Esophagus squamous epithelium (tissue), 4 donors: ENCODE data around the gene GTSF1L.

Experiments used
- POLR2A ChIP-seq, 4 donors: fragments of 450-650 bp; IDR thresholded peaks; one replicate each; pipeline ENCODE4 v1.6.1; 2017; ENCODE audit warnings: antibody characterized with exemption in 4 of 4, mild to moderate bottlenecking in 4 of 4, moderate library complexity in 3 of 4
- TF ChIP-seq, protein P1 (sequence below), 6 experiments: fragments of 450-650 bp in 4 of 6; fragments of 200-600 bp in 2 of 6; sonication (generic) in 2 of 6; IDR thresholded peaks; one replicate each; pipeline ENCODE4 v1.5.1; 2016 to 2019; ENCODE audit warnings: antibody characterized with exemption in 6 of 6, mild to moderate bottlenecking in 4 of 6, moderate library complexity in 4 of 6

DNA sequence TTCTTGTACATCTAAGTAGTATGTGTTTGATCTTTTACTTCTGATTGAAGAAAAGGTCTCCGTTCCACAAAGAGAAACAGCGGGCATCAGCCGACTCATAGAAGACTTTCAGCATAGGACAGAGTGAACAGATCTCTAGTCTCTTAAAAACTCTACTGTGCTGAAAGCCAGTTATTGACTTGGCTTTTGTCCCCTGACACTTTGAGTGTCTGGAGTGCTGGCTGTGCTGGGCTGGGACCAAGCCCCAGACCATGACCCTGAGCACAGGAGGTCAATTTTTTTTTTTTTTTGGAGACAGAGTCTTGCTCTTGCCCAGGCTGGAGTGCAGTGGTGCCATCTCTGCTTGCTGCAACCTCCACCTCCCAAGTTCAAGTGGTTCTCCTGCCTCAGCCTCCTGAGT lies 32.0 kb downstream of the GTSF1L start:
- TF ChIP-seq, protein P1, sequence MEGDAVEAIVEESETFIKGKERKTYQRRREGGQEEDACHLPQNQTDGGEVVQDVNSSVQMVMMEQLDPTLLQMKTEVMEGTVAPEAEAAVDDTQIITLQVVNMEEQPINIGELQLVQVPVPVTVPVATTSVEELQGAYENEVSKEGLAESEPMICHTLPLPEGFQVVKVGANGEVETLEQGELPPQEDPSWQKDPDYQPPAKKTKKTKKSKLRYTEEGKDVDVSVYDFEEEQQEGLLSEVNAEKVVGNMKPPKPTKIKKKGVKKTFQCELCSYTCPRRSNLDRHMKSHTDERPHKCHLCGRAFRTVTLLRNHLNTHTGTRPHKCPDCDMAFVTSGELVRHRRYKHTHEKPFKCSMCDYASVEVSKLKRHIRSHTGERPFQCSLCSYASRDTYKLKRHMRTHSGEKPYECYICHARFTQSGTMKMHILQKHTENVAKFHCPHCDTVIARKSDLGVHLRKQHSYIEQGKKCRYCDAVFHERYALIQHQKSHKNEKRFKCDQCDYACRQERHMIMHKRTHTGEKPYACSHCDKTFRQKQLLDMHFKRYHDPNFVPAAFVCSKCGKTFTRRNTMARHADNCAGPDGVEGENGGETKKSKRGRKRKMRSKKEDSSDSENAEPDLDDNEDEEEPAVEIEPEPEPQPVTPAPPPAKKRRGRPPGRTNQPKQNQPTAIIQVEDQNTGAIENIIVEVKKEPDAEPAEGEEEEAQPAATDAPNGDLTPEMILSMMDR (IDR thresholded peaks at IDR 0.05) = no peak
- TF ChIP-seq POLR2A (IDR thresholded peaks at IDR 0.05) = no peak
